Subcutaneous abdominal adipose tissue (tissue), 5 donors: ENCODE results near the gene GLI3.

Experiments
- H3K27ac ChIP-seq: one replicate; pipeline ENCODE4 v1.7.0; 2013; ENCODE audit warnings: low read depth, mild to moderate bottlenecking, inconsistent platforms, low read length, moderate library complexity
- H3K27me3 ChIP-seq, 5 donors: one replicate each; pipeline ENCODE4 v1.7.0; 2013; ENCODE audit warnings: low read length in 5 of 5, inconsistent platforms in 1 of 5; ENCODE audit not compliant: control insufficient read depth in 5 of 5, insufficient read depth in 4 of 5
- H3K36me3 ChIP-seq, 5 donors: one replicate each; pipeline ENCODE4 v1.7.0; 2013; ENCODE audit warnings: low read length in 5 of 5; ENCODE audit not compliant: control insufficient read depth in 5 of 5, insufficient read depth in 5 of 5
- H3K4me1 ChIP-seq, 5 donors: one replicate each; pipeline ENCODE4 v1.7.0; 2013; ENCODE audit warnings: low read length in 5 of 5, mild to moderate bottlenecking in 3 of 5, moderate library complexity in 1 of 5; ENCODE audit not compliant: control insufficient read depth in 5 of 5, insufficient read depth in 5 of 5
- H3K4me3 ChIP-seq, 5 donors: one replicate each; pipeline ENCODE4 v1.7.0; 2013; ENCODE audit warnings: low read length in 5 of 5, low read depth in 1 of 5
- H3K9ac ChIP-seq, 5 donors: one replicate each; pipeline ENCODE4 v1.7.0; 2013; ENCODE audit warnings: low read length in 5 of 5, mild to moderate bottlenecking in 4 of 5, moderate library complexity in 3 of 5
- H3K9me3 ChIP-seq, 5 donors: one replicate each; pipeline ENCODE4 v1.7.0; 2013; ENCODE audit warnings: low read length in 5 of 5; ENCODE audit not compliant: control insufficient read depth in 5 of 5
- donor health status: healthy.
- donor health status: healthy.
- donor health status: healthy.
- donor health status: healthy.
- donor health status: healthy.

The GLI3 gene

GRCh38 chr7:42096268-42096667 lies 140.7 kb downstream of the GLI3 start:
- H3K9me3 ChIP-seq = no peaks in the 10 kb centered on the region
- H3K36me3 ChIP-seq = no peaks in the 10 kb centered on the region
- no peak overlapping the region for H3K27ac ChIP-seq
- no peak overlapping the region for H3K9ac ChIP-seq
- H3K27me3 ChIP-seq = peaks cover 0 to 2% (median 0%) of the 10 kb centered on the region in 5 donors
- H3K4me3 ChIP-seq = no peak overlapping the region
- H3K4me1 ChIP-seq = peaks cover 0 to 14% (median 13%) of the 10 kb centered on the region in 5 donors

- no peak overlapping the region for H3K9ac ChIP-seq
- H3K9me3 ChIP-seq = no peaks in the 10 kb centered on the region
- H3K27me3 ChIP-seq = peaks cover 0 to 2% (median 0%) of the 10 kb centered on the region in 5 donors
- peaks cover 0 to 15% (median 13%) of the 10 kb centered on the region in 5 donors for H3K4me1 ChIP-seq
- H3K27ac ChIP-seq = no peak overlapping the region
- H3K4me3 ChIP-seq = no peak overlapping the region
- no peaks in the 10 kb centered on the region for H3K36me3 ChIP-seq
Observed at GRCh38 chr7:42095791-42096190, 141.2 kb downstream of the GLI3 start.

DNA sequence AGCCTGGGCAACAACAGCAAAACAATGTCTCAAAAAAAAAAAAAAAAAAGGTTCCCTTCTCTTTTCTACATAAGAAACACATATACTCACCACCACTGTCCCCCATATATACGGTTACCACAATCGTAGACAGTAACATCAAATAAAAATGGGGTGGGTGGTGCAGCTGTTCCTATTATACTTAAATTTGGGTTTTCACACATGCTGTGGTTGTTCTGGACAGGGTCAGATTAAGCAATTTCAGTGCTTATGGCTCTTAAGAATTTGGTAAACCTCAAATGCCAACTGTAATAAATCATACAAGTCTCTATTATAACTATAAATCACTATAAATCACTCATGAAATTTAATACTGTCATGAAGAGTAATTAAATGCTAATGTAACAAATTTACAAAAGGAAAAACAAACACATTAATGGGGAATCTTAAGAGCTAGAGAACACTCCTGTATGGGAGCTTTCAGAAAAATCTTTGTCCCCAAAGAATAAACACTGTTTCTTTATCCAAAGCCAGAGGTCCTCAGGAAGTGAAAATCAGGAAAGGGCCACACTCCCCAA lies 143.6 kb downstream of the GLI3 start:
- Histone ChIP-seq H3K9ac (no peak overlapping the region), H3K4me3 (no peak overlapping the region), H3K27ac (no peak overlapping the region), H3K27me3 (peaks cover 0 to 2% (median 0%) of the 10 kb centered on the region in 5 donors), H3K36me3 (no peaks in the 10 kb centered on the region), H3K4me1 (peaks cover 0 to 26% (median 15%) of the 10 kb centered on the region in 5 donors), H3K9me3 (no peaks in the 10 kb centered on the region)

DNA sequence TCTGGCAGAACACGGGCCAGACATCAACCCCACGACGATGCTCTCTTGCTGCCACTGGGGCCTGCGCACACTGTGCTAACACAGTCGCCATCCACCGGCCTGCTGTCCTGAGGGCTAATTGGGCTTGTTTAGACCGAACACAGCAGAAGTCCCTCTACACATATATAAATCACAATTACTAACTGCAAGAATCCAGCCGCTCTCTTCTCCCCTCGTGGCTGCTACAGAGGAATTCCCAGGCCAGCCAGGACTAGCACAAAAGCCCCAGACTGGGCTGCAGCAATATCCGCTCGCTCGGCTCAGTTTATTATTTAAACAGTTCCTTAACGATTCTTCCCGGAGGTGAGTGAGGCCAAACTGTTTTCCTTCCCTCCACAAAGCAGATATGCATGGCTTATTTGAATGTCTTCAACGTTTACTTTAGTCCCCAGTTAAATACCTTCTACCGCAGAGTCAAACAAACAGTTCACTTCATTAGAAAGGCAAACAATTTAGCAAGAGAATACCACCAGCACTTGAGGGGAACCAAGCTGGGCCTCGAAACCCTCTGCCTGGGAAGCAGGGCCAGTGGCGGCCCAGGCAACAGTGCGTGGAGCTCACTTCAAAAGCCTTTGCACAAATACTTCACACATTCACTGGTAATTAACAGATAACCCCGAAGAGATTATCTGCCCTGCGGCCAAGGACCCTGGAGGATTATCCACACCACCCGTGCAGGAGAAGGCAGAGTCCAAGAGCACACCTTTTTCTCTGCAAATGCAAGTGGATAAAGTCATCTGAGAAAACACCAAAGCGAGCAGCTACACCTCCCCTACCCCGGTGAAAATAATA lies 145.3 kb downstream of the GLI3 start:
- H3K9ac ChIP-seq = no peak overlapping the region
- H3K4me1 ChIP-seq = peaks cover 0 to 23% (median 9%) of the 10 kb centered on the region in 5 donors
- no peak overlapping the region for H3K27ac ChIP-seq

DNA sequence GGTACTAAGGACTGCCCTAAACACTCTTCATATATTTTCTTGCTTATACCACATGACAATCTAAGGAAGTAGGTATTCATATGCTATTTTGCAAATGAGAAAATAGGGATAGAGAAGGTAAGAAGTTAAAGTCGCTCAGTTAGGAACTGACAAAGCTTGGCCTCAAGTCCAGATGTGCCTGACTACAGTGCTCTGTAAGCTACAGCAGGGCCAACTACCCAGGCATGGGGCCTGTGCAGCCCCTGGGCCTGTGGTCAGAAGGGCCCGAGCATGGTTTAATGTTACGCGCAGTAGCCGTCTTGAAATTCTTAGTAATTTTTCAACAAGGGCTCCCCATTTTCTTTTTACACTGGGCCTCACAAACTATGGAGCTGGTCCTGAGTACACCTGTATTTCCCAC lies 146.2 kb downstream of the GLI3 start:
- Histone ChIP-seq H3K27ac (no peak overlapping the region), H3K36me3 (no peaks in the 10 kb centered on the region), H3K9ac (no peak overlapping the region), H3K9me3 (no peaks in the 10 kb centered on the region), H3K27me3 (peaks cover 0 to 2% (median 0%) of the 10 kb centered on the region in 5 donors), H3K4me1 (peaks cover 0 to 21% (median 3%) of the 10 kb centered on the region in 5 donors), H3K4me3 (no peak overlapping the region)

More for the DNA sequence above, 145.3 kb downstream of the GLI3 start:
- no peaks in the 10 kb centered on the region for H3K36me3 ChIP-seq
- H3K27me3 ChIP-seq = peaks cover 0 to 2% (median 0%) of the 10 kb centered on the region in 5 donors
- no peaks in the 10 kb centered on the region for H3K9me3 ChIP-seq
- no peak overlapping the region for H3K4me3 ChIP-seq

DNA sequence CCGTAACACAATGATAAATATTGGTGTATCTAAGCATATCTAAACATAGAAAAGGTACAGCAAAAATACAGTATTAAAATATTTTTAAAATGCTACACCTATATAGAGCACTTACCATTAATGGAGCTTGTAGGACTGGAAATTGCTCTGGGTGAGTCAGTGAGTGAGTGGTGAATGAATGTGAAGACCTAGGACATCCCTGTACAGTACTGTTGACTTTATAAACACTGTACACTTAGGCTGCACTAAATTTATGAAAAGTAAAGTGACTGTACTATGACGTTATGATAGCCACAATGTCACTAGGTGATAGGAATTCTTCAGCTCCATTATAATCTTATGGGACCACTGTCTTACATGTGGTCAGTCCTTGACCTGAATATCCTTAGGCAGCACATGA lies 147.0 kb downstream of the GLI3 start:
- Histone ChIP-seq H3K4me1 (peaks cover 0 to 28% (median 7%) of the 10 kb centered on the region in 5 donors), H3K27me3 (peaks cover 0 to 2% (median 0%) of the 10 kb centered on the region in 5 donors), H3K9me3 (no peaks in the 10 kb centered on the region), H3K9ac (no peak overlapping the region), H3K4me3 (no peak overlapping the region), H3K36me3 (no peaks in the 10 kb centered on the region), H3K27ac (no peak overlapping the region)

DNA sequence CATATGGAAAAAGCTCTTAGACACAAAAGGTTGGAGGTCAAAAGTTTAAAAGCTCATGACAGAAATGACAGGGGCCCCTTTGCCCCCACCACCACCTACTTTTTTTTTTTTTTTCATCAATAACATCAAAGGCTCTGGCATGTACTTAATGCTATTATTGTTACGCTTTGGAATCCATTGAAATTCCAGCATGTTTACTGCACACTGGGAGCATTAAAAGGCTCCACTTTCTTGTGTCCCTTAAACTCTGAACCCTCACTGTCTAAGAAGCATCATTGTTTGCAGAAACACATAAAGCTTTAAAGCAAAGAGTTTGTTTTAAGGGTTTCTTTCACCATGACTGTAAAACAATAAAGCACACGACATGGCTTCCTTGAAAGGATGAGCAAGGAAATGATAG lies 149.4 kb downstream of the GLI3 start:
- peaks cover 0 to 29% (median 7%) of the 10 kb centered on the region in 5 donors for H3K4me1 ChIP-seq

GRCh38 chr7:42085531-42085930 lies 151.5 kb downstream of the GLI3 start:
- Histone ChIP-seq H3K9ac (no peak overlapping the region), H3K4me3 (peak overlapping the region in 1 of 5 donors; percentile 5), H3K27ac (peak overlapping the region; percentile 9), H3K9me3 (no peaks in the 10 kb centered on the region), H3K4me1 (peaks cover 0 to 29% (median 4%) of the 10 kb centered on the region in 5 donors), H3K27me3 (no peaks in the 10 kb centered on the region), H3K36me3 (no peaks in the 10 kb centered on the region)

More for the DNA sequence above, 149.4 kb downstream of the GLI3 start:
- H3K9ac ChIP-seq = no peak overlapping the region
- H3K4me3 ChIP-seq = no peak overlapping the region
- H3K27me3 ChIP-seq = peaks cover 0 to 2% (median 0%) of the 10 kb centered on the region in 5 donors
- H3K36me3 ChIP-seq = no peaks in the 10 kb centered on the region
- no peak overlapping the region for H3K27ac ChIP-seq
- H3K9me3 ChIP-seq = no peaks in the 10 kb centered on the region

GRCh38 chr7:42084263-42084662 lies 152.7 kb downstream of the GLI3 start:
- Histone ChIP-seq H3K9me3 (no peaks in the 10 kb centered on the region), H3K36me3 (no peaks in the 10 kb centered on the region), H3K9ac (no peak overlapping the region), H3K27me3 (no peaks in the 10 kb centered on the region), H3K27ac (no peak overlapping the region), H3K4me1 (peaks cover 0 to 25% (median 4%) of the 10 kb centered on the region in 5 donors), H3K4me3 (no peak overlapping the region)

- H3K27me3 ChIP-seq = no peaks in the 10 kb centered on the region
- H3K4me1 ChIP-seq = peaks cover 0 to 15% (median 4%) of the 10 kb centered on the region in 5 donors
- no peak overlapping the region for H3K9ac ChIP-seq
- H3K9me3 ChIP-seq = no peaks in the 10 kb centered on the region
- no peak overlapping the region for H3K27ac ChIP-seq
- no peaks in the 10 kb centered on the region for H3K36me3 ChIP-seq
- H3K4me3 ChIP-seq = no peak overlapping the region
Observed at GRCh38 chr7:42083284-42083683, 153.7 kb downstream of the GLI3 start.
